ENCODE data around the gene FOXP4.

Gene FOXP4

GRCh38 chr6:41638935-41639808 is 93.0 kb downstream of the FOXP4 start:
- H3K9me3 ChIP-seq (ENCODE audit: control insufficient read depth in 2 of 2, low read length in 2 of 2) = no peaks in the 10 kb centered on the region

GRCh38 chr6:41639809-41640371 is 93.7 kb downstream of the FOXP4 start:
- Histone ChIP-seq H3K9ac (ENCODE audit: low read length in 2 of 2) (no peak overlapping the region), H3K9me3 (ENCODE audit: control insufficient read depth in 2 of 2, low read length in 2 of 2) (no peaks in the 10 kb centered on the region), H3K36me3 (ENCODE audit: control insufficient read depth in 2 of 2, insufficient read depth in 2 of 2, low read length in 2 of 2) (no peaks in the 10 kb centered on the region), H3K4me1 (ENCODE audit: control insufficient read depth, insufficient read depth, low read length) (peaks cover 30% of the 10 kb centered on the region), H3K27ac (ENCODE audit: low read length) (no peak overlapping the region), H3K27me3 (ENCODE audit: control insufficient read depth in 1 of 2, insufficient read depth in 2 of 2, low read length in 2 of 2) (peaks cover 21 to 37% of the 10 kb centered on the region in 2 donors), H3K4me3 (ENCODE audit: low read length in 2 of 2) (no peak overlapping the region)

More at GRCh38 chr6:41638935-41639808, 93.0 kb downstream of the FOXP4 start:
- peaks cover 30% of the 10 kb centered on the region for H3K4me1 ChIP-seq (ENCODE audit: control insufficient read depth, insufficient read depth, low read length)
- no peak overlapping the region for H3K9ac ChIP-seq (ENCODE audit: low read length in 2 of 2)
- H3K36me3 ChIP-seq (ENCODE audit: control insufficient read depth in 2 of 2, insufficient read depth in 2 of 2, low read length in 2 of 2) = no peaks in the 10 kb centered on the region
- H3K27me3 ChIP-seq (ENCODE audit: control insufficient read depth in 1 of 2, insufficient read depth in 2 of 2, low read length in 2 of 2) = peaks cover 26 to 37% of the 10 kb centered on the region in 2 donors
- H3K27ac ChIP-seq (ENCODE audit: low read length) = no peak overlapping the region
- peak overlapping the region; percentile 43 to 69 for H3K4me3 ChIP-seq (ENCODE audit: low read length in 2 of 2)

GRCh38 chr6:41640426-41640825 is 94.2 kb downstream of the FOXP4 start:
- H3K4me1 ChIP-seq (ENCODE audit: control insufficient read depth, insufficient read depth, low read length) = peaks cover 30% of the 10 kb centered on the region
- no peaks in the 10 kb centered on the region for H3K9me3 ChIP-seq (ENCODE audit: control insufficient read depth in 2 of 2, low read length in 2 of 2)
- no peak overlapping the region for H3K9ac ChIP-seq (ENCODE audit: low read length in 2 of 2)
- H3K27me3 ChIP-seq (ENCODE audit: control insufficient read depth in 1 of 2, insufficient read depth in 2 of 2, low read length in 2 of 2) = peaks cover 21 to 37% of the 10 kb centered on the region in 2 donors
- H3K36me3 ChIP-seq (ENCODE audit: control insufficient read depth in 2 of 2, insufficient read depth in 2 of 2, low read length in 2 of 2) = no peaks in the 10 kb centered on the region
- H3K27ac ChIP-seq (ENCODE audit: low read length) = no peak overlapping the region
- no peak overlapping the region for H3K4me3 ChIP-seq (ENCODE audit: low read length in 2 of 2)

- Histone ChIP-seq H3K4me3 (ENCODE audit: low read length in 2 of 2) (no peak overlapping the region), H3K36me3 (ENCODE audit: control insufficient read depth in 2 of 2, insufficient read depth in 2 of 2, low read length in 2 of 2) (no peaks in the 10 kb centered on the region), H3K27ac (ENCODE audit: low read length) (no peak overlapping the region), H3K4me1 (ENCODE audit: control insufficient read depth, insufficient read depth, low read length) (peaks cover 30% of the 10 kb centered on the region), H3K9ac (ENCODE audit: low read length in 2 of 2) (no peak overlapping the region), H3K9me3 (ENCODE audit: control insufficient read depth in 2 of 2, low read length in 2 of 2) (no peaks in the 10 kb centered on the region), H3K27me3 (ENCODE audit: control insufficient read depth in 1 of 2, insufficient read depth in 2 of 2, low read length in 2 of 2) (peaks cover 18 to 35% of the 10 kb centered on the region in 2 donors)
Measured at GRCh38 chr6:41641352-41641925, 95.3 kb downstream of the FOXP4 start.

GRCh38 chr6:41642090-41642959 is 96.1 kb downstream of the FOXP4 start:
- Histone ChIP-seq H3K4me3 (ENCODE audit: low read length in 2 of 2) (no peak overlapping the region), H3K9ac (ENCODE audit: low read length in 2 of 2) (no peak overlapping the region), H3K9me3 (ENCODE audit: control insufficient read depth in 2 of 2, low read length in 2 of 2) (no peaks in the 10 kb centered on the region), H3K27ac (ENCODE audit: low read length) (no peak overlapping the region), H3K4me1 (ENCODE audit: control insufficient read depth, insufficient read depth, low read length) (peaks cover 30% of the 10 kb centered on the region), H3K27me3 (ENCODE audit: control insufficient read depth in 1 of 2, insufficient read depth in 2 of 2, low read length in 2 of 2) (peaks cover 13 to 26% of the 10 kb centered on the region in 2 donors), H3K36me3 (ENCODE audit: control insufficient read depth in 2 of 2, insufficient read depth in 2 of 2, low read length in 2 of 2) (no peaks in the 10 kb centered on the region)

GRCh38 chr6:41642960-41643898 is 97.0 kb downstream of the FOXP4 start:
- Histone ChIP-seq H3K9me3 (ENCODE audit: control insufficient read depth in 2 of 2, low read length in 2 of 2) (no peaks in the 10 kb centered on the region), H3K27ac (ENCODE audit: low read length) (no peak overlapping the region), H3K4me3 (ENCODE audit: low read length in 2 of 2) (no peak overlapping the region), H3K27me3 (ENCODE audit: control insufficient read depth in 1 of 2, insufficient read depth in 2 of 2, low read length in 2 of 2) (peaks cover 7 to 19% of the 10 kb centered on the region in 2 donors), H3K4me1 (ENCODE audit: control insufficient read depth, insufficient read depth, low read length) (peaks cover 21% of the 10 kb centered on the region), H3K9ac (ENCODE audit: low read length in 2 of 2) (no peak overlapping the region), H3K36me3 (ENCODE audit: control insufficient read depth in 2 of 2, insufficient read depth in 2 of 2, low read length in 2 of 2) (no peaks in the 10 kb centered on the region)

- H3K4me3 ChIP-seq (ENCODE audit: low read length in 2 of 2) = no peak overlapping the region
- no peaks in the 10 kb centered on the region for H3K9me3 ChIP-seq (ENCODE audit: control insufficient read depth in 2 of 2, low read length in 2 of 2)
- peaks cover 6 to 14% of the 10 kb centered on the region in 2 donors for H3K27me3 ChIP-seq (ENCODE audit: control insufficient read depth in 1 of 2, insufficient read depth in 2 of 2, low read length in 2 of 2)
- no peaks in the 10 kb centered on the region for H3K36me3 ChIP-seq (ENCODE audit: control insufficient read depth in 2 of 2, insufficient read depth in 2 of 2, low read length in 2 of 2)
- no peak overlapping the region for H3K27ac ChIP-seq (ENCODE audit: low read length)
- H3K9ac ChIP-seq (ENCODE audit: low read length in 2 of 2) = no peak overlapping the region
- H3K4me1 ChIP-seq (ENCODE audit: control insufficient read depth, insufficient read depth, low read length) = peaks cover 18% of the 10 kb centered on the region
Measured at GRCh38 chr6:41643899-41644269, 97.7 kb downstream of the FOXP4 start.

GRCh38 chr6:41644297-41644879 is 98.2 kb downstream of the FOXP4 start:
- H3K9ac ChIP-seq (ENCODE audit: low read length in 2 of 2) = no peak overlapping the region
- no peaks in the 10 kb centered on the region for H3K36me3 ChIP-seq (ENCODE audit: control insufficient read depth in 2 of 2, insufficient read depth in 2 of 2, low read length in 2 of 2)
- peaks cover 14% of the 10 kb centered on the region for H3K4me1 ChIP-seq (ENCODE audit: control insufficient read depth, insufficient read depth, low read length)
- H3K27me3 ChIP-seq (ENCODE audit: control insufficient read depth in 1 of 2, insufficient read depth in 2 of 2, low read length in 2 of 2) = peaks cover 4 to 9% of the 10 kb centered on the region in 2 donors
- H3K9me3 ChIP-seq (ENCODE audit: control insufficient read depth in 2 of 2, low read length in 2 of 2) = no peaks in the 10 kb centered on the region
- H3K4me3 ChIP-seq (ENCODE audit: low read length in 2 of 2) = no peak overlapping the region
- H3K27ac ChIP-seq (ENCODE audit: low read length) = no peak overlapping the region

GRCh38 chr6:41645007-41645618 is 98.9 kb downstream of the FOXP4 start:
- no peaks in the 10 kb centered on the region for H3K9me3 ChIP-seq (ENCODE audit: control insufficient read depth in 2 of 2, low read length in 2 of 2)
- H3K27ac ChIP-seq (ENCODE audit: low read length) = no peak overlapping the region
- H3K4me1 ChIP-seq (ENCODE audit: control insufficient read depth, insufficient read depth, low read length) = peaks cover 8% of the 10 kb centered on the region
- H3K9ac ChIP-seq (ENCODE audit: low read length in 2 of 2) = no peak overlapping the region
- H3K27me3 ChIP-seq (ENCODE audit: control insufficient read depth in 1 of 2, insufficient read depth in 2 of 2, low read length in 2 of 2) = peaks cover 0 to 2% of the 10 kb centered on the region in 2 donors
- H3K4me3 ChIP-seq (ENCODE audit: low read length in 2 of 2) = no peak overlapping the region
- H3K36me3 ChIP-seq (ENCODE audit: control insufficient read depth in 2 of 2, insufficient read depth in 2 of 2, low read length in 2 of 2) = no peaks in the 10 kb centered on the region

Measured in stomach smooth muscle (tissue), 2 donors.